B cell (primary cell): Measurements from ENCODE around the gene SPEN. TPM values are rescaled to one million over a fixed set of nuclear protein-coding genes. Genes with fewer than 3 reads are reported as not detected.

Experiments used
- ATAC-seq: fragments of 200-7000 bp; cut with Tn5 transposase; one replicate; pipeline ENCODE4 v1.10.0; 2021; ENCODE audit warnings: low read depth, mild to moderate bottlenecking, moderate number of reproducible peaks, moderate library complexity
- CTCF ChIA-PET: fragments of 350-600 bp; sonication (Branson Sonifier 250); formaldehyde crosslinking; loops from one replicate; lab custom pipeline; 2021; ENCODE audit warnings: antibody characterized with exemption, inconsistent platforms; lab: Charles Lee
- POLR2A ChIA-PET: fragments of 350-600 bp; sonication (Branson Sonifier 250); formaldehyde crosslinking; loops from one replicate; lab custom pipeline; 2021; ENCODE audit warnings: antibody characterized with exemption; lab: Charles Lee
- DNase-seq: peaks from one replicate; pipeline ENCODE4 v3.0.0; 2013
- H2AFZ ChIP-seq: 2 replicates; pipeline ENCODE4 v1.6.1; 2012; ENCODE audit warnings: mild to moderate bottlenecking, low read depth, low read length; ENCODE audit not compliant: insufficient read depth, poor library complexity, severe bottlenecking
- H3K27ac ChIP-seq, 2 donors: 1 replicate in 1 of 2; 2 replicates in 1 of 2; pipeline ENCODE4 v1.5.1; 2012 to 2013; ENCODE audit warnings: low read length in 2 of 2, mild to moderate bottlenecking in 2 of 2, moderate library complexity in 1 of 2
- H3K27me3 ChIP-seq, 4 experiments: fragments of 200-600 bp in 1 of 4; sonication (generic) in 1 of 4; replicated peaks in 1 of 4; 1 replicate in 2 of 4; 2 replicates in 2 of 4; pipeline versions ENCODE4 v1.6.1 to v1.7.0; 2013 to 2016; ENCODE audit warnings: low read length in 3 of 4, mild to moderate bottlenecking in 2 of 4, mixed read lengths in 1 of 4, moderate library complexity in 1 of 4; ENCODE audit not compliant: insufficient read depth in 4 of 4, control insufficient read depth in 3 of 4; ENCODE audit errors: control extremely low read depth in 1 of 4
- H3K36me3 ChIP-seq, 2 experiments: replicated peaks in 1 of 2; 1 replicate in 1 of 2; 2 replicates in 1 of 2; pipeline versions ENCODE4 v1.6.1 to v1.7.1; 2013; ENCODE audit warnings: low read length in 1 of 2; ENCODE audit not compliant: insufficient read depth in 2 of 2, control insufficient read depth in 1 of 2; ENCODE audit errors: control extremely low read depth in 1 of 2, extremely low read depth in 1 of 2
- H3K4me1 ChIP-seq, 2 donors: fragments of 200-600 bp in 1 of 2; sonication (generic) in 1 of 2; 1 replicate in 1 of 2; 2 replicates in 1 of 2; pipeline versions ENCODE4 v1.5.1 to v1.6.1; 2013 to 2017; ENCODE audit warnings: low read length in 2 of 2; ENCODE audit not compliant: control insufficient read depth in 2 of 2, insufficient read depth in 2 of 2
- H3K4me2 ChIP-seq: replicated peaks from 2 replicates; pipeline ENCODE3; 2012; ENCODE audit warnings: mild to moderate bottlenecking, low read depth, low read length; ENCODE audit not compliant: poor library complexity, severe bottlenecking
- H3K4me3 ChIP-seq, 5 experiments: fragments of 200-600 bp in 1 of 5; sonication (generic) in 1 of 5; 1 replicate in 3 of 5; 2 replicates in 2 of 5; pipeline versions ENCODE4 v1.5.1 to v1.7.0; 2011 to 2016; ENCODE audit warnings: low read length in 4 of 5, mild to moderate bottlenecking in 4 of 5, low read depth in 2 of 5, control low read depth in 1 of 5, moderate library complexity in 1 of 5; ENCODE audit not compliant: insufficient read depth in 1 of 5; ENCODE audit errors: control extremely low read depth in 1 of 5, extremely low read depth in 1 of 5
- H3K79me2 ChIP-seq: fragments of 200-600 bp; sonication (generic); one replicate; pipeline ENCODE4 v1.6.0; 2016; ENCODE audit warnings: low read length; ENCODE audit not compliant: control insufficient read depth, insufficient read depth
- H3K9ac ChIP-seq: fragments of 200-600 bp; sonication (generic); 2 replicates; pipeline ENCODE4 v1.6.1; 2017; ENCODE audit warnings: mild to moderate bottlenecking, low read length, moderate library complexity
- H3K9me3 ChIP-seq, 3 donors: one replicate each; pipeline versions ENCODE4 v1.6.1 to v1.7.1; 2013; ENCODE audit warnings: low read length in 2 of 3; ENCODE audit not compliant: control insufficient read depth in 2 of 3, insufficient read depth in 1 of 3; ENCODE audit errors: control extremely low read depth in 1 of 3
- H4K20me1 ChIP-seq: 2 replicates; pipeline ENCODE4 v1.6.0; 2012; ENCODE audit warnings: mild to moderate bottlenecking, low read length; ENCODE audit not compliant: insufficient read depth, control insufficient read depth, poor library complexity, severe bottlenecking
- H3K27ac Mint-ChIP-seq: one replicate; pipeline ENCODE4 v1.8.0; 2021; ENCODE audit warnings: mixed read lengths
- H3K27me3 Mint-ChIP-seq: one replicate; pipeline ENCODE4 v1.8.0; 2021; ENCODE audit warnings: mixed read lengths
- H3K4me1 Mint-ChIP-seq: one replicate; pipeline ENCODE4 v1.8.0; 2021; ENCODE audit warnings: mixed read lengths
- H3K4me3 Mint-ChIP-seq: one replicate; pipeline ENCODE4 v1.8.0; 2021; ENCODE audit warnings: mixed read lengths
- H3K9me3 Mint-ChIP-seq: one replicate; pipeline ENCODE4 v1.8.0; 2022; ENCODE audit warnings: mixed read lengths; ENCODE audit not compliant: insufficient read depth
- EZH2 ChIP-seq: IDR thresholded peaks from 2 replicates; pipeline ENCODE4 v1.6.1; 2012; ENCODE audit warnings: borderline replicate concordance, low read depth, mild to moderate bottlenecking, moderate library complexity, low read length; ENCODE audit not compliant: insufficient read depth, poor library complexity, severe bottlenecking
- WGBS: methylation state at CpG from one replicate; pipeline ENCODE4 v1.1.5; 2013; ENCODE audit warnings: missing lambda C conversion rate; ENCODE audit not compliant: insufficient coverage; 5-methylcytosine and 5-hydroxymethylcytosine counted together
- intact Hi-C: fragments of 100-400 bp; cut with micrococcal nuclease; formaldehyde crosslinking; loops from one replicate; pipeline ENCODE4 v1.10.0; 2022
- polyA plus RNA-seq: library from polyadenylated mRNA; depleted of rRNA; stranded (reverse); fragments of >200 nt; gene quantifications from 2 replicates; pipeline ENCODE4 v1.2.3, GENCODE V29; 2012
- total RNA-seq, 2 donors: library from RNA; stranded (reverse); fragments of 120-200 nt in 1 of 2; gene quantifications; 1 replicate in 1 of 2; 2 replicates in 1 of 2; pipeline versions ENCODE4 v1.2.3 to v1.2.4, GENCODE V29; 2013 to 2022
- TF ChIP-seq, protein P1 (sequence below): fragments of 200-600 bp; IDR thresholded peaks from one replicate; pipeline ENCODE4 v1.8.0; 2022; ENCODE audit warnings: antibody characterized with exemption, mild to moderate bottlenecking

Gene SPEN
- total and polyA plus RNA-seq, 2 donors (not counting 1 experiment from before 2014, with no cell fraction given) = 29.1 to 126 TPM

DNA sequence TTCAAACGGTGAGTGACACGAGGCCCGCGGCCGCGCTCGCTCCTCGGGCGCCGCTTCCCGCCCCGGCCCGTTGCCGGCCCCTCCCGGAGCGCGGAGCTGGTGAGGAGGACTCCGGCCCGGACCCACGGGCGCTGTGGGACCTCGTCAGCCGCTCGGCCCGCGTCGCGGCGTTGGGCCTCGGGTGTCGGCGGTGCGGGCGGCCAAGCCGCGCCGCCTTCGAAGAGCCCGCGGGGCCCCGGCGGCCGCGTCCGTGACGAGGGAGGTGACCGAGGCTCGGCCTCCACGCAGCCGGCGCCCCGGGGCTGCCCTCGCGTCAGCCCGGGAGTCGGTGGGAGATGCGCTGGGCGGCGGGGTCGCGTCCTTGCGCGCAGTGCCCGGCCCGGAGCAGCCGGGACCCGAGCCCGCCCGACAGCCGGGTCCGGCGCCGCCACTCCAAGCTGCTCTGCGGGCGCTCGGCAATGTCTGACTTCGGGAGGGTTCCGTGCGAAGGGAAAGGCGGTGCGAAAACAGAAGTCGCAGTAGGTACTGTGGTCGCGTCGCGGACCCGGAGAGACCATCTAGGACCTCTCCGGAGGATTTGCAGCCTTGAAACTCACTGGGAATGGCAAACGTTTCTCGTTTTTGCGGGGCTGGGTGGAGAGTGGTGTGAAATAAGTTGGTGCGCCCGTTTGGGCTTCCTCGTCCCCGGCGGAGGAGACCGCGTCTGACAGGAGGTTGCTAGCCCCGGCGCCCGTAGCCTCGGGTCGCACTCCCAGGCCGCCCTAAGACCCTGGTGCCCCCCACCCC is 829 bp downstream of the SPEN start:
- H4K20me1 ChIP-seq = peaks cover 8% of the 10 kb centered on the region
- H3K4me1 Mint-ChIP-seq = peaks cover 57% of the 10 kb centered on the region
- TF ChIP-seq, protein P1, sequence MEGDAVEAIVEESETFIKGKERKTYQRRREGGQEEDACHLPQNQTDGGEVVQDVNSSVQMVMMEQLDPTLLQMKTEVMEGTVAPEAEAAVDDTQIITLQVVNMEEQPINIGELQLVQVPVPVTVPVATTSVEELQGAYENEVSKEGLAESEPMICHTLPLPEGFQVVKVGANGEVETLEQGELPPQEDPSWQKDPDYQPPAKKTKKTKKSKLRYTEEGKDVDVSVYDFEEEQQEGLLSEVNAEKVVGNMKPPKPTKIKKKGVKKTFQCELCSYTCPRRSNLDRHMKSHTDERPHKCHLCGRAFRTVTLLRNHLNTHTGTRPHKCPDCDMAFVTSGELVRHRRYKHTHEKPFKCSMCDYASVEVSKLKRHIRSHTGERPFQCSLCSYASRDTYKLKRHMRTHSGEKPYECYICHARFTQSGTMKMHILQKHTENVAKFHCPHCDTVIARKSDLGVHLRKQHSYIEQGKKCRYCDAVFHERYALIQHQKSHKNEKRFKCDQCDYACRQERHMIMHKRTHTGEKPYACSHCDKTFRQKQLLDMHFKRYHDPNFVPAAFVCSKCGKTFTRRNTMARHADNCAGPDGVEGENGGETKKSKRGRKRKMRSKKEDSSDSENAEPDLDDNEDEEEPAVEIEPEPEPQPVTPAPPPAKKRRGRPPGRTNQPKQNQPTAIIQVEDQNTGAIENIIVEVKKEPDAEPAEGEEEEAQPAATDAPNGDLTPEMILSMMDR = no peak
- TF ChIP-seq EZH2 = no peak
- peaks cover 0 to 3% (median 0%) of the 10 kb centered on the region in 3 donors for H3K9me3 ChIP-seq
- peaks cover 68% of the 10 kb centered on the region for H3K79me2 ChIP-seq
- ATAC-seq (peak; percentile 10), DNase-seq (peak; percentile 82)
- peak overlapping the region; percentile 77 for H3K4me2 ChIP-seq
- under 1% methylated on average over 103 of the region's 104 CpGs for WGBS
- intact Hi-C loops = loop anchor here (2.0 to 10.0 kb wide), 2 partner anchors 34 to 154 kb away; no protein-coding TSS in a partner anchor
- POLR2A ChIA-PET = interaction anchor here (0.7 to 9.4 kb wide), 6 partner anchors 12 to 127 kb away, joined by 3 to 221 read pairs (median 4); partner anchors contain the start of gene ZBTB17
- H3K36me3 ChIP-seq = no peaks in the 10 kb centered on the region
- H3K4me1 ChIP-seq = peaks cover 58 to 74% of the 10 kb centered on the region in 2 donors
- peak overlapping the region; percentile 75 for H2AFZ ChIP-seq
- H3K27ac ChIP-seq = peak overlapping the region; percentile 74 to 80
- no peaks in the 10 kb centered on the region for H3K27me3 Mint-ChIP-seq
- CTCF ChIA-PET = interaction anchor here (0.9 to 7.4 kb wide), 10 partner anchors 10 to 160 kb away, joined by 3 to 52 read pairs (median 3); no protein-coding TSS in a partner anchor
- peak overlapping the region; percentile 59 to 99 (median 89) for H3K4me3 ChIP-seq
- no peaks in the 10 kb centered on the region for H3K9me3 Mint-ChIP-seq
- no peaks in the 10 kb centered on the region for H3K27me3 ChIP-seq
- peak overlapping the region; percentile 97 for H3K4me3 Mint-ChIP-seq
- peak overlapping the region; percentile 99 for H3K27ac Mint-ChIP-seq
- H3K9ac ChIP-seq = peak overlapping the region; percentile 88
